HG03457 (cell line): Measurements from ENCODE around the gene ELMO1.

ENCODE experiments used
- ATAC-seq: cut with Tn5 transposase; IDR thresholded peaks from one replicate; pipeline ENCODE4 v1.9.1; 2021; ENCODE audit warnings: moderate number of reproducible peaks; ENCODE audit not compliant: unreplicated experiment

The ELMO1 gene

DNA sequence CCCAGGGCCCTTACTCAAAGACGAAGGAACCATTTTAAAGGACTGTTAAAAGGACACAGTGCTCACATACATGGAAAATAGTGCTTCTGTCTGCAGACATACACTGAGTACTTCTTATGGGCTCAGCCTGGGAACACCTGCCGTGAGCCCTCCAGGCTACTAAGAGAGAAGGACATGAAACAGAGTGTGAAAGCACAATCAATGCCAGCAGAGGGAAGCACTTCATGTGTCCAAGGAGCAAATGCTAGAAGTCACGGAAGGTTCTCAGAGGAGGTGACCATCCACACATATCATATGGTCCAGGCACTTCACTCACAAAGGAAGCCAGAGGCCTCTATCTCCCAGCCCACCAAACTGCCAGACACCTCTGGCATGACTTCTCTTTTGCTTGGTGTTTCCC lies 15.5 kb downstream of the ELMO1 start:
- no peak for ATAC-seq

DNA sequence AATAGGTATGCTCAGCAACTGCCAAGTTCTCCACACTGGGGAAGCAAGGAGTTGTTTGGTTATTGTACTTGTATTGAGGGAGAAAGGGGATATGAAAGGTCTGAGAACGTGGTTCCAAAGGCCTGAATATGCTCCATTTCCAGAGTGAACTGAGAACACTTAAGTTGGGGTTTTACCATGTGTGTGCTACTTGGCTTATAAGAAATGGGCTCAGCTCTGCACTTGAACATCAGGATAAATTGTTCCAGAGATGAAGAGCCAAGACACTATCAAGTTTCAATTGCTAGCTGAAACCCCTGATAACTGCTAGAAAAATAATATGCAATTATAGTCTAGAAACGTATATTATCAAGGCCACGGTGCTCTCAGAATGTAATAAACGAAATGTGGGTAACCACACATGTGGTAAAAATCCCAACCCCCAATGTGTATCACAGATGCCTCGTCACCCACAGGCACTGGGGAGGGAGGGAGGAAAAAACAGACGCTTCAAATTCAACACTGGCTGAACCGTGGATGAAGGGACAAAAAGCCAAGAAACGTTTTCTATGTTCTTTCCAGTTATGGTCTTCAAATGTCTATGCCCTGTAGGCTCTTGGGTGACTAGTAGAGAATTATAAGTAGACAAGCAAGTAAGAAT lies 16.3 kb downstream of the ELMO1 start:
- no peak for ATAC-seq

DNA sequence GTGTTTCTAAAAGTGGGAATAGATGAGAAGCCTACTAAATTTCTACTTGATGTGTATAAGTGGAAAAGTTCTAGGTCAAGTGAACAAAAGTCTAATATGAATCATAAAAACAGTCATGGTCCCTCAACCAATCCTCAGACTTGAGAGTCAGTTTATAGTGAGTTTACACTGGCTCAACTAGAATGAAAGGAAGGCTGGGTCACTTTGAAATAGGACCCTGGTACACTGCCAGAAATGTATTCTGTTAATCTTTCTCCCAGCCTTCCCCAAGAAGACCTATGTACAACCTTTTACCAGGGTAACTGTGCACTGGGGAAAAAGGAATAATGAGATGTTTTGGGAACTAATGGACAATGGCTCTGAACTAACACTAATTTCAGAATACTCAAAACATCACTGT lies 17.3 kb downstream of the ELMO1 start:
- ATAC-seq, result no peak

DNA sequence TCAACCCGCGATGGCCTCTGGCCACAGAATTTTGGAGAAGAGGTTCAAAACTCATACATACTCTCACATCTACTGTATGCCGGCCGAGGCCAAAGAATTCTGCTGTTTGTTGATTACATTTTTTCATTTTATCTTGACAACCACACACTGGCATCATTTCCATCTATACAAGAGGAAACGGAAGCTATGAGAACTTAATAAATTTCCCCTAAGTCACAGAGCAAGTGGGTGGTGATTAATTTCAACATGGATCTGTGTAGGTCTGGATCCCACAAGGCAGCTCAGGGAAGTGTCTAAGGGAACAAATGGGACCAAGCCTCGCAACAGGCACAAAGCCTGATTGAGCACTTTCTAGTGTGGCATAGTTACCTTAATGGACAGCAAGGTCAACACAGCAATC lies 18.0 kb downstream of the ELMO1 start:
- ATAC-seq, result no peak

DNA sequence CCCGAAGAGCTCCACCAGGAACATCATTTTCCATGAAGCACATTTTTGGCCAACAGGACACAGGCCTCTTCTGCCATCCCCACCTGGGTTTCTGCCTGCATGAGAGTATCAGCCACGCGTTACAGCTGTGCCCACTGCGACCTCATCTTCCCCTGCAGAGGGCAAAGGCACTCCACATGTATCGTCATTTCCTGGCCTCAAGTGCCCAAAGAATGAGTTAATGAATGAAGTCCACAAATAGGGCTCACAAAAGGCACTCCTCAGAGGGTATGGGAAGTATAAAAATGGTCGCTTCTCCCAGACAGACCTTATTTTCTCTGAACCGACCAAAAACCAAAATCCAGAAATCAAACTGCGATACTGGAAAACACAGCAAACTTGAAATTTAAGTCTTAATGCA lies 18.5 kb downstream of the ELMO1 start:
- ATAC-seq, result no peak

DNA sequence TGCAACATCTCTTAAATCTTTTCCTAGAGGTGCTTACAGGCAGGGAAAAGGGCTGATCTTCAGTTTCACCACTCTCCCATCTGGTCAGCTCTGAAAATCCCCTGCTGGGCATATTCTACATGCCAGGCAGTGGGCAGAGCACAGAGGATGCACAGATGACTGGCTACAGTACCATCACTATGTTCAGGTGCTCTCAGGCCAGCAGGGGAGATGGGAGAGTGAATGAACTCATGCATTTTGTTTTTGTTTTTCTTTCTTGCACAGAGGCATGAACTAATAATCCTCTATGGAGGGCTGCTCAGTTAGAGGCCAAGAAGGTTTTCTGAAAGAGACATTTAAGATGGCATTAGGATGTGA lies 19.3 kb downstream of the ELMO1 start:
- no peak for ATAC-seq

DNA sequence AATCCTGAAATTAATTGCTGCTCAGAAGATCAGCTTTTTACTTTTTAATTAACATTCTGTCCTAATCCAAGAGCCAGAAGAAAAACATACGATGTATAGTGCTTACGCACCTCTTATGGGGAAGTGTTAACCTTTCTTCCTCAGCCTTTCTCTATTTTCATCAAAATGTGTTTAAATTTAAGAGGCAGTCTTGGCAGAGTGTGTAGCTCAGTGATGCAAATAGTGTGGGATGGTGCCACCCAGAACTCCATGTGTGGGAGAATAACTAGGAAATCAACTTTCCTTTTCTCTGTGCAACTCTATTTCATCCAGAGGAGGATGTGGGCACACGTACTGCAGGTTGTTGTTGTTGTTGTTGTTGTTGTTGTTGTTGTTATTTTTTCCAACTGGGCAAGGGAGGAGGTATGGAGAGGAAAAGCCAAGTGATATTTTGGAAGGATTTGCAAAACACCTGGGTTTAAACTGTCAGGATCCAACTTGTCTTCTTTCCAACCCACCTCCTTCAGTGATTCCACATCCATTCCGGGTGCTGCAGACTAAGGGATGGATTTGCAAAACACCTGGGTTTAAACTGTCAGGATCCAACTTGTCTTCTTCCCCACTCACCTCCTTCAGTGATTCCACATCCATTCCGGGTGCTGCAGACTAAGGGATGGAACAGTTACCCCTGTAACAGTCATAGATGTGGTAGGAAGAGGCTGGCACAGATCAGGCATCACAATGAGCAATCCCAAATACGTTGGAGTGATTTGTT lies 19.8 kb downstream of the ELMO1 start:
- no peak for ATAC-seq

DNA sequence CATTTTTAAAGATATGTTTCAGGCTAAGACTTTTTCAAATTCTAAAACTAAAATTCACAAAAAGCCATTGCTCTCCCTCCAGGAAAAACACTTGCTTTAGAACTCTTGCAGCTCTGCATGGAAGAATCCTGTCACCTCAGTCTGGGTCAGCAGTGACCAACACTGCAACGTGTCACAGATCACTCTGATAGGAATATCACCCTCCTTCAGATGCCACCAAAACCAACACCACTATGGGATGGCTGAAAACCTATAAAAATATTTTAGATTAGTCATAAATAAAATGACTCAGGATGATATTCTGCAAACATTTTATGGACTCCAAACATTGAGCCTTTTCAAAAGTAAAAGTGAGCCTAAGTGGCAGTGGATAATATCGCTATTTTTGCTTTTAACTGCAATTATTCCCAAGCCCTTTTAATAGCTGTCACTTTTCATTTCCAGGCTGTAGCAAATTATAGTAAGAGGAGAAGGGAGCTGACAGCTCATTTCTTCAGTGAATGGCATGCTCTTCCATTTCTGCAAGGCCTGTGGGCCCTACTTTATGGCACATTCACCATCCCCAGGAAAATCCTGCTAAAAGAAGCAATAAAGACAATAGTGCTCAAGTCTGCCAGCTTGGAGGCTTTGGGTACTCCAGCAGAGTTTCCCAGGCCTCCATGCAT lies 21.3 kb downstream of the ELMO1 start:
- ATAC-seq, result no peak

DNA sequence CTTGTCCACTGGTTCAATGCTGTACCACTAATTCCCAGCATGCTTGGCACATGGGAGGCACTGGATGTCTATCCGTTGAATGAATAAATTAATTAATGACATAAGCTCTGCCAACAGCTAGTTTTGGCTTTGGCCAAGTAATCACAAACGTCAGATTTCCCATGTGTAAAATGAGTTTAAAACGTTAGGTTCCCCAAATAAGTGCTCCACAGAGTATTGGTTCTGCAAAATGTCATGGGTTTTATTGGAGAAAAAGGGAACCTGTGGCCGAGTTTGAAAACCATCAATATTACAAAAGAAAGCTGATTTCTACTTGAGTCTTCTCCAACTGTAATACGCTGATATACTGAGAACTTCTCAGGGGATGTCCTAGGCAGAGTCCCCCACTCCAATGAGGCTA lies 23.2 kb downstream of the ELMO1 start:
- ATAC-seq, result no peak

DNA sequence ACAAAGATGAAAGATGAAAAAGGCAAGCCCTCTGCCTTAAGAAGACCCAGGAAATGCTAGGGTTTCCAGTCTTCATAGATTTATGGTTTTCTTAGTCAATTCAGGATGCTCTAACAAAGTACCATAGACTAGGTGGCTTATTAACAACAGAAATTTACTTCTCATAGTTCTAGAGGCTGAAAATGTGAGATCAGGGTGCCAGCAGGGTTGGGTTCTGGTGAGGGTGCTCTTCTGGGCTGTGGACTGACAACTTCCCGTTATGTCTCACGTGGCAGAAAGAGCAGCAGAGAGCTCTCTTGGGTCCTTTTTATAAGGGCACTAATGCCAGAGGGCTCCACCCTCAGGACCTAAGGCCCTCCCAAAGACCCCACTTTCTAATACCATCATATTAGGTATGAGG lies 23.7 kb downstream of the ELMO1 start:
- no peak for ATAC-seq

DNA sequence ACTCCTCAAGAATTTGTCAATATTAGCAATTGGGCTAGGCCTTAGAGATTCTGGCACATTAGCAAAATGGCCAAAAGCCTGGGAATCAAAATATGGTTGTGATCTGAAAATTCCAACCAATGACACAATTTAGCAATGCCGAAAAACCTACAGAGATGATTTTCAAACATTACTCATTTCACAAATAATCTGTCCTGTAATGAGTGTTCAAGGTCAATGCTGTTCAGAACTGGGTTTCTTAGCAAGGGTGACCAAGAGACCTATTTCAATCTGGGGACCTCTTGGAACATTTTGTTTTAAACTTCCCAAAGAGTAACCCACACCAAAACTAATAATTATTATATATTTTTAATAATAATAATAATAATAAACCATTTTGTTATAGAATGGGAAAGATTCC lies 24.1 kb downstream of the ELMO1 start:
- ATAC-seq, result no peak

DNA sequence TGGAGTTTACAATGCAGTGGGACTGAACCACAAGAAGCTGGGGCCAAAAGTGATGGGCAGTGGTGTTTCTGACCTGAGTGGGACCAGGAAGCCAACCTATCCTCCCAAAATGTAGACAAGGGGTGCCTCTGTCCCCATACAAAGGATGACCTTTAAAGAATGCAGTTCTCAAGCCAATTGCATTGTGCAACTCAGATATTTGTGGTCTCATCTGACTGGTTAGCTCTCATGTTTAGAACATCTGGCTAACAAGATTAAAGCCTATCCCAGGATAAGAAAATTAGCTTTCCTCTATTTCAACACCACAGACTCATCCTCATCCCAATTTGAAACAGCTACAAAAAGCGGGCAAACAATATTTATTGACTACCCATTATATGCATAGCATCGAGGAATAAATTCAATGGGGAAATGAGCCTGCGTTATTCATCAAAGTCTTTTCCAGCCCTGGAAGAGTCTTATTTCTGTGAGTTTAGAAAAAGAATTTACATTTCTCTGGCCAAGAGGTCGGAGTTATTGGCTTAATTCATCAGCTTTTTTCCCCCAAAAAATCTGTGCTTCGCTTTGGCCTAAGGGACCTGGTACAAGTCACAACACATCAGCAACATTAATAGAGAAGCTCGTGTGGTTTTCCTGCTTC lies 26.7 kb downstream of the ELMO1 start:
- ATAC-seq, result no peak

DNA sequence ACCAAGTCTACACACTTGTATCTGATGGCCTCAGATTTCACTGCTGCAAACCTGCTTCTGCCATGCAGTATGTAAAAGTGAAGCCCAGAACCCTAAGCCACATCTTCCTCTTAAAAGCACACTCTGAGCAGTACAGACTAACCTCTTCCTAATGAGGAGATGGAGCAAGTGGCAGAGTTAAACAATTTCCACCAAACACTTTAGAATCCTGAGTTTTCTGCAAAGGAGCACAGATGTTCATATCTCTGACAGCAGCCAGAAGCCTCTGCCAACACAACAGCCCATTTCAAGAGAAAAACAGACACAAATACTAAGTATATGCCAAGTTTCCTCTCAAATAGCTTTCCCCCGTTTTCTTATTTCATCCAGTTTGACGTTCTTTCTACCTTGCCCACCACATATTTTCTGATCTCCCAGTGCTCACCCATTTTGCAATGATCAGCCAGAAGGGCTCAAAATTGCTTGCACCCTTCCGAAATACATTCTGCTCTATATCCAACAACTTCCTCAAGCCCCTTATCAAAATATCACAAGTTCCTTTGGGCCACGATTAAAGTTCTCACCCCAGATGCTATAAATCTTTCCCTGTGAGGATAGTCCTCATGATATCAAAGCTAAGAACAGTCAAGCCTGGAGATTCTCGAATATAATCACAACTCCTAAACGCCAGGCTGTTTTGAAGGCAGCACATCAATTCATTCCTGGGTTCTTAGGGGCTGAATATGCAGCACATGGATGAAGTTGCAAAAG lies 27.5 kb downstream of the ELMO1 start:
- no peak for ATAC-seq

DNA sequence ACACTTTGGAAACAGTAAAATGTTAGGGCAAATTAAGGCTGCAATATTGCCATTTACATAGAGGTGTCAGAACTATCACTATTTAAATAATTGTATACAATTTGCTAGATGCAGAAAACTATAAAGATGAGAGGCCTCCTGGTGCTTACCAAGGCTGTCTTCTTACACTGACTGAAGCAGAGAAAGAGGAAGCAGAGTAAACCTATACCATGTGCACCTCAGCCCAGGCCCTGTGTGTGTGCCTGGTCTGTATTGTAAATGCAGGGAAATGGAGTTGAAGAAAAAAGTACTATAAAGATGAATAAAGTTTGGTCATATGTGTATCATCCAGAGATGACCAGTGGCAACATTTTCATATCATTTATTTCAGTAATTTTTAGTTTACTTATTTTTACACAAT lies 29.2 kb downstream of the ELMO1 start:
- no peak for ATAC-seq

DNA sequence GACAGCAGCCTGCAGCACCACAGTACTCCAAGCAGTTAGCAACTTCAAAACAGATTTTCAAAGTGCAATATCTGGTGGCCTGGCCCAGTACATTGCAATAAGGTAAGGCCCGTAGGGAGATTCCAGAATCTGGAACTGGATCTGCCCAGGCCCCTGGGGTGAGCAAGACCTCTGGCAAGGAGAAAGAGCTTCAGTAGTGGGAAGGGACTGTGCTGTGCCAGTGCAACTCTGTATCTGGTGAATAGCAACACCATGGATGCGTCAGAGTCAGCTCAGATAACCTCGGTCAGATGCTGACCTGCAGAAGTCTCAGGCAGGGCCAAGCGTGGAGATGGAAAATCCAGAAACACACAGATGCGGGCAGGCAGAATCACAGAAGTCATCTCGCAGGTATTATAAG lies 30.3 kb downstream of the ELMO1 start:
- no peak for ATAC-seq

DNA sequence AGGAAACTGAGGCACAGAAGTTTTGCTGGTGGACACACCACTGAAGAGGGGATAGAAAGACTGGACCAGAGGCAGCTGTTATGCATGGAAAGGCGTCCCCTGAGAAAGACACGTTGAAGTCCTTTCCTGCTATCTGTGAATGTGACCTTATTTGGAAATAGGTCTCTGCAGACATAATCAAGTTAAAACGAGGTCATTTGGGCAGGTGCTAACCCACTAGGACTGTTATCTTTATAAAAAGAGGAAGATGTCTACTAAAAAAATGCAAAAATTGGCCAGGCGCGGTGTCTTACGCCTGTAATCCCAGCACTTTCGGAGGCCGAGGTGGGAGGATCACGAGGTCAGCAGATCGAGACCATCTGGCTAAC lies 31.6 kb downstream of the ELMO1 start:
- no peak for ATAC-seq

DNA sequence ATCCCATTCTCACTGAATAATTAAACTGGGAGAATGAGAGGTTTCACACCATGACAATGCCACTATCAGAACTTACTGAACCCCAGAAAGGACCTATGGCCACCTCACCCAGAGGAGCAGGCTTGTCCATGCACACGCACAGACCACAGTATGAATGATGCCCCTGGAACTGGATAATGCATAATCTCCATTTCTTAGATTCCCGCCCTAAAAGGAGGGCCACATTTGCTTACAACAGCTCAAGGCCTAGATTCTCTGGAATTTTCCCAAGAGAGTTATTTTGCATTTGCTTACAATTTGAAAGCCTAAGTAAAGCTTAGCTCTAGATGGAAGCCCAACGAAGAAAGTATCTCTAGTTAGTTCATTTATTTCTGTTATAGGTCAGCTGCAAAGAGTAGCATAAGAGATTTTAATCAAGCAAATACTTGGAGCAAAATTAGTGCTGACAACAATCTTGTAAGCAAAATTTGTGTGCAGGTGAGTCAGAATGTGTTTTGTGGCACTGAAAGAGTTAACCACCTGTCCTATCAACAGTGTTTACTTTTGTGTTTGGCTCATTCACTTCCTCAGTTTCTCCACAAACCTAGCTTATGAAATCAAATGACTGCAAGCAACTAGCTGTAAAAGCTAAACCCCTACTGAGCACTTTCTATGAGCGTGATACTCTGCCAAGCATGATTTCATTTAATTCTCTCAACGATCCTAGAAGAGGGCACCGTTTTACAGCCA lies 32.1 kb downstream of the ELMO1 start:
- no peak for ATAC-seq

DNA sequence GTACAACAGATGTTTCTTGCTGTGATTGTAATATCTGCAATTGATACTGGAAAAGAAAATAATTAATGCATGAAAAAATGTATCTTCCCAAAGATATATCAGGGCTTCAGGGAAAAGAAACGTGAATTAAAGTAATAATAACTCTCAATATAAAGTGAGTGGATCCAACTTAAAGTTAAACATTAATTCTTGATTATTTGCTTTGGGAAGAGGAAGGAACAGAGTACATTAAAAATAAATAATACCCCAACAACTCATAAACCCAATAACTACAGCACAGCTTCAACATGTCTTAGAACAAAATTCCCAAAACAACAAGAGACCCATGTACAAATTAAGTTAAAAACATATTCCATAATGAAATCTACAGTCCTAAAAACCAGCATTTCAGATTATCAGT lies 33.0 kb downstream of the ELMO1 start:
- ATAC-seq, result no peak

DNA sequence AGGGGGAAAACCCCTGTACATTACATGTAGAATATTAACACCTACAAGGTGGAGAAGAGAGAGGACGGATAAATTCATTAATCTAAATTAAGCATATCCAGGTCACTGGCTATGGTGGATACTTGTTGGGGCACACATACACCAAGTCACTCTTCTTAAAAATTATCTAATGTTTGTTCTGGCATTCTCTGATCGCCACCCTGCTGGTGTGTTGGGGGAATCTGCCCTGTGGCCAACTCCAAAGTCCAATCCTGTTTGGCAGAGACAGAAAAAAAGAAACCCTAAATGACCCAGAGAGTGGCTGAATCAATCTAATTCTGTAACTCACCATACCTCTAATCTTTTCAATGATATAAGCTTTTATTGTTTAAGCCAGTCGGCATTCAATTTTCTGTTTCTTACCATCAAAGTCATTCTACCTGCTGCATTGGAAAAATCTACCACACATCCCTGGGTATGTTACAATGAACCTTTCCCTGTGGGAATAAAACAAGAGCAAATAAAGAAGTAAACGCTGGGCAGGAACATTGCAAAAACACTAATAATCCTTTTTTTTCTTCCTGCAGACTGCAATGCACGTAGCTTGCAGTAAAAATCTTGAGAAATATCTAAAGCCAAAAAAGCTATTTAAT lies 34.2 kb downstream of the ELMO1 start:
- no peak for ATAC-seq

DNA sequence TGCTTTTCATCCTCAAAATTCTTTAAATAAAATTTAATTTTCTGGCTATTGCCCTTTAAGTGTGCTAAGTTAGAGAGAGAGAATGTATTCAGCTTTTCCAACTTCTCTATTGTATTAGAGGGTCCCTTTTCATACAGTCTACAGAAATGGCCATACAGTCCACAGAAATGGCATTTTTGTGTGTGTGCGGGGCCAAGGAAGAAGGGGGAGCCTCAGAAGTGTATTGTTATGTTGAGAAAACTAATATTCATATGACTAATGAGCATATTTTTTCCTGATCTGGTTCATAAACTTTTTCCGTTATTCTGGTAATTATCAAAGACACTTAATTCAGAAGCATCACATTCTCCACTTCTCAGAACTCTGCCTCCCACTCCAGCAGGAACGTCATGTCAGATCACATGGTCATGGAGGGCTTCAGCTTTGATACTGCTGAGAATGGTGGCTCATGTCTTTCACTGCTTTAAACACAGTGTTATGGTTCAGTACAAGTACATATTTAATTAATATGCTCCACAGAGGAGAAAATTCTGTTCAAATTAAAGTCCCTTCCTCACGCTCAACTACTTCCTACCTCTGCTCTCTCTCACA lies 37.1 kb downstream of the ELMO1 start:
- no peak for ATAC-seq
